Adrenal gland (tissue), 5 donors: ENCODE measurements around the gene APOBEC3A.

Experiments
- POLR2A ChIP-seq, 2 donors: fragments of 450-650 bp; IDR thresholded peaks; one replicate each; pipeline ENCODE4 v1.6.1; 2017; ENCODE audit warnings: antibody characterized with exemption in 2 of 2, mild to moderate bottlenecking in 2 of 2, moderate library complexity in 1 of 2
- TF ChIP-seq, protein P1 (sequence below), 6 experiments: fragments of 450-650 bp in 4 of 6; fragments of 200-600 bp in 2 of 6; sonication (generic) in 1 of 6; IDR thresholded peaks; 1 replicate in 5 of 6; 2 replicates in 1 of 6; pipeline versions ENCODE4 v1.5.1 to v1.8.0; 2016 to 2021; ENCODE audit warnings: antibody characterized with exemption in 6 of 6, mild to moderate bottlenecking in 2 of 6, moderate library complexity in 1 of 6
- donor health status: DM: no; HTN: no; CAD: no.

DNA sequence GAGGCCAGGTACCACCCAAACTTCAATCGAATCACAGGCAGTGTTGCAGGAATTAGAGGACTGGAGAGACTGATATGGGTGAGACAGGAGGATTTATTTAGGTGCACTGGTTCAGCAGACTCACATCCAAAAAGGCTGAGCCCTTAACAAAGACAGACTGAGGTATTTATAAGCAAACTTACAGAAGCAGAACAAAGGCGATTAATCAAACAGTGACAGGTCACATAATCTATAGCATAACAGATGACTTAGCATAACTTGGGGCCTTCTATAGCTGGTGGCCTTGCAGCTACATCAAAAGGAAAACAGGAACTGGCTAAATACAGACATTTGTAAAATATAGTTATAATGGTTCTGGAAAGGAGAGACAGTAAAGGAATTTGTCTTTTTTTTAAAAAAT, 26.8 kb downstream of the APOBEC3A start:
- TF ChIP-seq POLR2A (IDR thresholded peaks at IDR 0.05), result no peak
- TF ChIP-seq, protein P1, sequence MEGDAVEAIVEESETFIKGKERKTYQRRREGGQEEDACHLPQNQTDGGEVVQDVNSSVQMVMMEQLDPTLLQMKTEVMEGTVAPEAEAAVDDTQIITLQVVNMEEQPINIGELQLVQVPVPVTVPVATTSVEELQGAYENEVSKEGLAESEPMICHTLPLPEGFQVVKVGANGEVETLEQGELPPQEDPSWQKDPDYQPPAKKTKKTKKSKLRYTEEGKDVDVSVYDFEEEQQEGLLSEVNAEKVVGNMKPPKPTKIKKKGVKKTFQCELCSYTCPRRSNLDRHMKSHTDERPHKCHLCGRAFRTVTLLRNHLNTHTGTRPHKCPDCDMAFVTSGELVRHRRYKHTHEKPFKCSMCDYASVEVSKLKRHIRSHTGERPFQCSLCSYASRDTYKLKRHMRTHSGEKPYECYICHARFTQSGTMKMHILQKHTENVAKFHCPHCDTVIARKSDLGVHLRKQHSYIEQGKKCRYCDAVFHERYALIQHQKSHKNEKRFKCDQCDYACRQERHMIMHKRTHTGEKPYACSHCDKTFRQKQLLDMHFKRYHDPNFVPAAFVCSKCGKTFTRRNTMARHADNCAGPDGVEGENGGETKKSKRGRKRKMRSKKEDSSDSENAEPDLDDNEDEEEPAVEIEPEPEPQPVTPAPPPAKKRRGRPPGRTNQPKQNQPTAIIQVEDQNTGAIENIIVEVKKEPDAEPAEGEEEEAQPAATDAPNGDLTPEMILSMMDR (IDR thresholded peaks at IDR 0.05), result no peak
